Astrocyte (in vitro differentiated cells and primary cell): ENCODE measurements around the gene NDOR1. TPM values are rescaled to one million over a fixed set of nuclear protein-coding genes. Genes with fewer than 3 reads are reported as not detected.

Source experiments
- DNase-seq: peaks from one replicate; pipeline ENCODE4 v3.0.0-alpha.2; 2010; ENCODE audit warnings: low read depth
- FAIRE-seq: peaks from 2 replicates; lab custom pipeline; 2011; peaks lifted over from hg19 to GRCh38; lab: Jason Lieb, UNC
- H2AFZ ChIP-seq: 2 replicates; pipeline ENCODE4 v1.6.0; 2012; ENCODE audit warnings: low read depth, low read length, inconsistent platforms
- H3K27ac ChIP-seq: 2 replicates; pipeline ENCODE4 v1.5.1; 2011; ENCODE audit warnings: low read depth, low read length, inconsistent platforms
- H3K27me3 ChIP-seq: 2 replicates; pipeline ENCODE4 v1.6.0; 2011; ENCODE audit warnings: low read length, inconsistent platforms; ENCODE audit not compliant: insufficient read depth
- H3K36me3 ChIP-seq: 2 replicates; pipeline ENCODE4 v1.5.1; 2011; ENCODE audit warnings: low read length, inconsistent platforms; ENCODE audit not compliant: insufficient read depth
- H3K4me1 ChIP-seq: 2 replicates; pipeline ENCODE4 v1.5.1; 2011; ENCODE audit warnings: low read length, inconsistent platforms; ENCODE audit not compliant: insufficient read depth
- H3K4me2 ChIP-seq: 2 replicates; pipeline ENCODE4 v1.6.0; 2012; ENCODE audit warnings: low read length, inconsistent platforms
- H3K4me3 ChIP-seq: 2 replicates; pipeline ENCODE4 v1.5.1; 2011; ENCODE audit warnings: low read depth, mild to moderate bottlenecking, low read length, inconsistent platforms; ENCODE audit not compliant: insufficient read depth
- H3K79me2 ChIP-seq: 2 replicates; pipeline ENCODE4 v1.6.0; 2012; ENCODE audit warnings: mild to moderate bottlenecking, low read length, inconsistent platforms; ENCODE audit not compliant: insufficient read depth
- H3K9ac ChIP-seq: 2 replicates; pipeline ENCODE4 v1.6.0; 2012; ENCODE audit warnings: mild to moderate bottlenecking, low read length, inconsistent platforms
- H3K9me3 ChIP-seq: 2 replicates; pipeline ENCODE4 v1.5.1; 2012; ENCODE audit warnings: low read depth, mild to moderate bottlenecking, low read length, inconsistent platforms; ENCODE audit not compliant: insufficient read depth
- H4K20me1 ChIP-seq: 2 replicates; pipeline ENCODE4 v1.6.0; 2012; ENCODE audit warnings: low read length, inconsistent platforms; ENCODE audit not compliant: insufficient read depth
- H3K27ac Mint-ChIP-seq: one replicate; pipeline ENCODE4 v1.8.0; 2021; ENCODE audit warnings: mild to moderate bottlenecking, mixed read lengths; ENCODE audit not compliant: unreplicated experiment
- H3K27me3 Mint-ChIP-seq: one replicate; pipeline ENCODE4 v1.8.0; 2021; ENCODE audit warnings: low read depth, mixed read lengths; ENCODE audit not compliant: unreplicated experiment
- H3K36me3 Mint-ChIP-seq: one replicate; pipeline ENCODE4 v1.8.0; 2021; ENCODE audit warnings: low read depth, mixed read lengths; ENCODE audit not compliant: unreplicated experiment
- H3K4me1 Mint-ChIP-seq: one replicate; pipeline ENCODE4 v1.8.0; 2021; ENCODE audit warnings: low read depth, mixed read lengths; ENCODE audit not compliant: unreplicated experiment
- H3K4me3 Mint-ChIP-seq: one replicate; pipeline ENCODE4 v1.8.0; 2021; ENCODE audit warnings: mild to moderate bottlenecking, moderate library complexity, mixed read lengths; ENCODE audit not compliant: unreplicated experiment
- H3K9me3 Mint-ChIP-seq: one replicate; pipeline ENCODE4 v1.8.0; 2021; ENCODE audit warnings: mild to moderate bottlenecking, mixed read lengths; ENCODE audit not compliant: unreplicated experiment
- EZH2 ChIP-seq: IDR thresholded peaks from 2 replicates; pipeline ENCODE4 v1.6.1; 2012; ENCODE audit warnings: mild to moderate bottlenecking, low read length, inconsistent platforms; ENCODE audit not compliant: insufficient read depth
- microRNA-seq: library from miRNA; unstranded; fragments of <30 nt; microRNA quantifications from one replicate; pipeline ENCODE4 v1.2.0, GENCODE V29; 2020
- total RNA-seq: library from RNA; stranded (reverse); gene quantifications from 2 replicates; pipeline ENCODE4 v1.2.1, GENCODE V29; 2021
- TF ChIP-seq, protein P1 (sequence below): IDR thresholded peaks from 2 replicates; pipeline ENCODE4 v1.5.1; 2011; ENCODE audit warnings: low read depth, mild to moderate bottlenecking, inconsistent platforms, low read length, moderate library complexity; ENCODE audit not compliant: insufficient read depth

NDOR1 gene
- total RNA-seq, 1 donor from 2014 or later, result 14.5 TPM

- Histone ChIP-seq H3K4me3 (no peak overlapping the region), H3K4me2 (no peak overlapping the region), H2AFZ (no peak overlapping the region), H3K9ac (no peak overlapping the region), H3K27ac (no peak overlapping the region), H3K79me2 (peaks cover 23% of the 10 kb centered on the region), H4K20me1 (peaks cover 29% of the 10 kb centered on the region), H3K27me3 (no peaks in the 10 kb centered on the region), H3K36me3 (peaks cover 15% of the 10 kb centered on the region), H3K9me3 (no peaks in the 10 kb centered on the region), H3K4me1 (peaks cover 4% of the 10 kb centered on the region)
- Mint-ChIP-seq H3K27me3 (no peaks in the 10 kb centered on the region), H3K4me1 (peaks cover 6% of the 10 kb centered on the region), H3K4me3 (no peak overlapping the region), H3K27ac (no peak overlapping the region), H3K9me3 (no peaks in the 10 kb centered on the region), H3K36me3 (peaks cover 16% of the 10 kb centered on the region)
- FAIRE-seq, result no peak
- no peak for DNase-seq
- TF ChIP-seq EZH2, result no peak
- TF ChIP-seq, protein P1, sequence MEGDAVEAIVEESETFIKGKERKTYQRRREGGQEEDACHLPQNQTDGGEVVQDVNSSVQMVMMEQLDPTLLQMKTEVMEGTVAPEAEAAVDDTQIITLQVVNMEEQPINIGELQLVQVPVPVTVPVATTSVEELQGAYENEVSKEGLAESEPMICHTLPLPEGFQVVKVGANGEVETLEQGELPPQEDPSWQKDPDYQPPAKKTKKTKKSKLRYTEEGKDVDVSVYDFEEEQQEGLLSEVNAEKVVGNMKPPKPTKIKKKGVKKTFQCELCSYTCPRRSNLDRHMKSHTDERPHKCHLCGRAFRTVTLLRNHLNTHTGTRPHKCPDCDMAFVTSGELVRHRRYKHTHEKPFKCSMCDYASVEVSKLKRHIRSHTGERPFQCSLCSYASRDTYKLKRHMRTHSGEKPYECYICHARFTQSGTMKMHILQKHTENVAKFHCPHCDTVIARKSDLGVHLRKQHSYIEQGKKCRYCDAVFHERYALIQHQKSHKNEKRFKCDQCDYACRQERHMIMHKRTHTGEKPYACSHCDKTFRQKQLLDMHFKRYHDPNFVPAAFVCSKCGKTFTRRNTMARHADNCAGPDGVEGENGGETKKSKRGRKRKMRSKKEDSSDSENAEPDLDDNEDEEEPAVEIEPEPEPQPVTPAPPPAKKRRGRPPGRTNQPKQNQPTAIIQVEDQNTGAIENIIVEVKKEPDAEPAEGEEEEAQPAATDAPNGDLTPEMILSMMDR, result no peak
These were observed 60.6 kb downstream of the NDOR1 start for GRCh38 chr9:137266162-137266527.

Small RNA genes within 50 kb of the gene (microRNA-seq; reads per million reads assigned to microRNA genes)
- gene MIR3621, result not detected

Other genes starting within 250 kb of the NDOR1 start
- gene PTGDS, start 228.2 kb upstream of the NDOR1 start, total RNA-seq, result 5.0 and 5.6 TPM in 2 replicates
- gene LCNL1, start 222.7 kb upstream of the NDOR1 start, total RNA-seq, result 0.22 and 0.45 TPM in 2 replicates
- 15.3 and 18.8 TPM in 2 replicates for gene PAXX, start 213.3 kb upstream of the NDOR1 start, total RNA-seq
- 0.39 and 0.48 TPM in 2 replicates for gene CLIC3, start 209.1 kb upstream of the NDOR1 start, total RNA-seq
- gene ABCA2, start 177.5 kb upstream of the NDOR1 start, total RNA-seq, result 16.2 and 20.0 TPM in 2 replicates
- not detected in 2 replicates for gene FUT7, start 173.6 kb upstream of the NDOR1 start, total RNA-seq
- 65.9 and 66.8 TPM in 2 replicates for gene NPDC1, start 159.5 kb upstream of the NDOR1 start, total RNA-seq
- 0.14 and 0.55 TPM in 2 replicates for gene ENTPD2, start 151.6 kb upstream of the NDOR1 start, total RNA-seq
- 0.41 and 0.43 TPM in 2 replicates for gene SAPCD2, start 135.1 kb upstream of the NDOR1 start, total RNA-seq
- 4.0 and 4.7 TPM in 2 replicates for gene UAP1L1, start 128.2 kb upstream of the NDOR1 start, total RNA-seq
- gene MAN1B1, start 118.7 kb upstream of the NDOR1 start, total RNA-seq, result 69.2 and 89.0 TPM in 2 replicates
- gene DPP7, start 91.0 kb upstream of the NDOR1 start, total RNA-seq, result 53.8 and 68.7 TPM in 2 replicates
- gene GRIN1, start 66.5 kb upstream of the NDOR1 start, total RNA-seq, result 0.18 TPM in 1 of 2 replicates, not detected in the other
- not detected in 2 replicates for gene LRRC26, start 35.6 kb upstream of the NDOR1 start, total RNA-seq
- gene TMEM210, start 33.6 kb upstream of the NDOR1 start, total RNA-seq, result not detected in 2 replicates
- gene ANAPC2, start 17.1 kb upstream of the NDOR1 start, total RNA-seq, result 39.2 and 39.7 TPM in 2 replicates
- 49.1 and 52.7 TPM in 2 replicates for gene SSNA1, start 17.0 kb upstream of the NDOR1 start, total RNA-seq
- gene TPRN, start 5.0 kb upstream of the NDOR1 start, total RNA-seq, result 16.0 and 17.2 TPM in 2 replicates
- 28.7 and 30.9 TPM in 2 replicates for gene TMEM203, start 52 bp upstream of the NDOR1 start, total RNA-seq
- 4.3 and 4.9 TPM in 2 replicates for gene RNF208, start 16.5 kb downstream of the NDOR1 start, total RNA-seq
- gene CYSRT1, start 19.5 kb downstream of the NDOR1 start, total RNA-seq, result 1.2 and 1.3 TPM in 2 replicates
- 0.17 TPM in 1 of 2 replicates, not detected in the other for gene RNF224, start 21.8 kb downstream of the NDOR1 start, total RNA-seq
- gene SLC34A3, start 25.2 kb downstream of the NDOR1 start, total RNA-seq, result 0.09 TPM in 1 of 2 replicates, not detected in the other
- gene TUBB4B, start 35.6 kb downstream of the NDOR1 start, total RNA-seq, result 188 and 218 TPM in 2 replicates
- not detected in 2 replicates for gene STPG3, start 45.6 kb downstream of the NDOR1 start, total RNA-seq
- gene NELFB, start 49.6 kb downstream of the NDOR1 start, total RNA-seq, result 45.8 and 48.9 TPM in 2 replicates
- 10.8 and 11.8 TPM in 2 replicates for gene TOR4A, start 72.0 kb downstream of the NDOR1 start, total RNA-seq
- gene NRARP, start 96.6 kb downstream of the NDOR1 start, total RNA-seq, result 6.9 and 7.3 TPM in 2 replicates
- 8.5 and 9.4 TPM in 2 replicates for gene EXD3, start 217.5 kb downstream of the NDOR1 start, total RNA-seq
- gene NOXA1, start 217.7 kb downstream of the NDOR1 start, total RNA-seq, result 0.50 and 0.84 TPM in 2 replicates
- gene ENTPD8, start 235.7 kb downstream of the NDOR1 start, total RNA-seq, result 0.11 TPM in 1 of 2 replicates, not detected in the other